Measurements from ENCODE around the gene TGIF2.
"Not testable (repeated sequence)": the region's sequence is repeated elsewhere in the genome, so short reads cannot be mapped to it uniquely, and the experiment has no call there.

TGIF2 gene

DNA sequence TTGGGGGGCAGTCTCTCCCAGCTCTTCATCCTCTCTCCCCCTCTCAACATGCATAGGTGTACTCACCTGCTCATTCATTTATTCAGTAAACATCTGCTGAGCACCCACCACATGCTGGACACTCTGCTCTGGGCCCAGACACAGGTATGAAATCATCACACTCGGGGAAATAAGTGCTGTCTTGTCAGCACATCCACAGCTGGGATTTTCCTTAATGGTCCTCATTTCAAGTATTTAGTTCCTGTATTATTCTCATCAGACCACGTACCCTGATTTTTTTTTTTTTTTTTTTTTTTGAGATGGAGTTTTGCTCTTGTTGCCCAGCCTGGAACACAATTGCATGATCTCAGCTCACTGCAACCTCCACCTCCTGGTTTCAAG is 51.5 kb downstream of the TGIF2 start:
- ATAC-seq (replicated peaks) (no peak), DNase-seq (no peak)
- Mint-ChIP-seq H3K27ac (peak overlapping the region; percentile 41 to 76), H3K4me1 (ENCODE audit: low read depth in 2 of 2) (peaks cover 39 to 55% of the 10 kb centered on the region in 2 donors), H3K9me3 (no peaks in the 10 kb centered on the region), H3K27me3 (no peaks in the 10 kb centered on the region), H3K36me3 (ENCODE audit: insufficient read depth) (peaks cover 76% of the 10 kb centered on the region), H3K4me3 (no peak overlapping the region)

- Mint-ChIP-seq H3K36me3 (ENCODE audit: insufficient read depth) (peaks cover 84% of the 10 kb centered on the region), H3K4me3 (peak overlapping the region in 1 of 2 donors; percentile 39), H3K27ac (peak overlapping the region; percentile 96 to 98), H3K4me1 (ENCODE audit: low read depth in 2 of 2) (peaks cover 50 to 61% of the 10 kb centered on the region in 2 donors), H3K9me3 (no peaks in the 10 kb centered on the region), H3K27me3 (no peaks in the 10 kb centered on the region)
- DNase-seq (peak; percentile 54 to 68 (median 64)), ATAC-seq (replicated peaks) (peak; percentile 83)
Measured at GRCh38 chr20:36628076-36628475, 54.7 kb downstream of the TGIF2 start.

- peak overlapping the region; percentile 77 to 83 for H3K4me3 Mint-ChIP-seq
- H3K36me3 Mint-ChIP-seq (ENCODE audit: insufficient read depth): peaks cover 84% of the 10 kb centered on the region
- no peaks in the 10 kb centered on the region for H3K27me3 Mint-ChIP-seq
- DNase-seq: peak; percentile 39 to 59 (median 43)
- H3K4me1 Mint-ChIP-seq (ENCODE audit: low read depth in 2 of 2): peaks cover 45 to 50% of the 10 kb centered on the region in 2 donors
- peak; percentile 75 for ATAC-seq (replicated peaks)
- H3K27ac Mint-ChIP-seq: peak overlapping the region; percentile 96 to 98
- H3K9me3 Mint-ChIP-seq: no peaks in the 10 kb centered on the region
Measured at GRCh38 chr20:36629719-36630681, 56.6 kb downstream of the TGIF2 start.

DNA sequence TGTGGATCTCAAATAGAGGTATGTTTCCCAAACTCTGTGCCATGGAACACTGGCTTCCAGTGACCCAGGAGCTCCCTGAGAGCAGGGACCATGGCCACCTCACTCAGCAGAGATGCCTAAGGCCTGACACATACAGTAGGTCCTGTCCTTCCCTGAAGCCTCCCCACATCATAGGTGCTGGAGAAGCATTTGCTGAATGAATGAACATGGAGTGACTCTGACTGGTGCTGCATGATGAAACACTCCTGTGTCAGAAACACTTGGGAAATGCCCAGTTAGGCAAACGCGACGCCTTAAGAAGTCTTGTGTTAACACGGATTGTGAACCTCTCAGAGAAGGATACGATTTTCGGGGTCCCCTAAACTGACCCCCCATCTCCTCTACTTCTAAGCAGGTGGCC is 58.2 kb downstream of the TGIF2 start:
- Mint-ChIP-seq H3K4me3 (no peak overlapping the region), H3K9me3 (no peaks in the 10 kb centered on the region), H3K27me3 (no peaks in the 10 kb centered on the region), H3K4me1 (ENCODE audit: low read depth in 2 of 2) (peaks cover 45 to 54% of the 10 kb centered on the region in 2 donors), H3K36me3 (ENCODE audit: insufficient read depth) (peaks cover 84% of the 10 kb centered on the region), H3K27ac (peak overlapping the region; percentile 96 to 98)
- DNase-seq (no peak), ATAC-seq (replicated peaks) (no peak)

DNA sequence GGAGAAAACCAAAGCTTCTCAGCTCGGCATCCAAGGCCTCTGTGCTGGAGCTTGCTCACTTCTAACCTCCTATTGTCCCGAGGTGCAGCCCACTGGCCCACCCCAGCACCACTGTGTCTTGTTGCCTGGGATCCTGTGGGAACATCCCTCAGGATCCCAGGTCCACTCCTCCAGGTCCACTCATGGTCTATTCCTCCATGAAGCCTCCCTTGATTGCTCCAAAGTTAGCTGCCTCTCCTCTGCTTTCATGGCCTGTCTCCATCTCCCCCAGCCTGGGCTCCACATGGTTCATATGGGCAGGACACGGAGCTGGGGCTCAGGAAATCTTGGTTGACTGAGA is 58.7 kb downstream of the TGIF2 start:
- Mint-ChIP-seq H3K27me3 (no peaks in the 10 kb centered on the region), H3K4me1 (ENCODE audit: low read depth in 2 of 2) (peaks cover 41 to 49% of the 10 kb centered on the region in 2 donors), H3K4me3 (peak overlapping the region in 1 of 2 donors; percentile 2), H3K9me3 (no peaks in the 10 kb centered on the region), H3K36me3 (ENCODE audit: insufficient read depth) (peaks cover 84% of the 10 kb centered on the region), H3K27ac (peak overlapping the region; percentile 96 to 98)
- DNase-seq (no peak), ATAC-seq (replicated peaks) (no peak)

- Mint-ChIP-seq H3K36me3 (ENCODE audit: insufficient read depth) (peaks cover 84% of the 10 kb centered on the region), H3K9me3 (no peaks in the 10 kb centered on the region), H3K4me3 (peak overlapping the region in 1 of 2 donors; percentile 2), H3K4me1 (ENCODE audit: low read depth in 2 of 2) (peaks cover 36 to 44% of the 10 kb centered on the region in 2 donors), H3K27ac (peak overlapping the region; percentile 96 to 98), H3K27me3 (no peaks in the 10 kb centered on the region)
- DNase-seq: no peak
- ATAC-seq (replicated peaks): no peak
Measured at GRCh38 chr20:36632487-36633284, 59.3 kb downstream of the TGIF2 start.

GRCh38 chr20:36633285-36633772 is 59.9 kb downstream of the TGIF2 start:
- Mint-ChIP-seq H3K4me3 (no peak overlapping the region), H3K27me3 (no peaks in the 10 kb centered on the region), H3K27ac (peak overlapping the region; percentile 96 to 98), H3K36me3 (ENCODE audit: insufficient read depth) (peaks cover 84% of the 10 kb centered on the region), H3K4me1 (ENCODE audit: low read depth in 2 of 2) (peaks cover 32 to 37% of the 10 kb centered on the region in 2 donors), H3K9me3 (no peaks in the 10 kb centered on the region)
- ATAC-seq (replicated peaks): no peak
- no peak for DNase-seq

- Mint-ChIP-seq H3K36me3 (ENCODE audit: insufficient read depth) (peaks cover 87% of the 10 kb centered on the region), H3K27ac (peak overlapping the region; percentile 11 to 96), H3K4me1 (ENCODE audit: low read depth in 2 of 2) (peaks cover 29 to 33% of the 10 kb centered on the region in 2 donors), H3K4me3 (no peak overlapping the region), H3K27me3 (no peaks in the 10 kb centered on the region), H3K9me3 (no peaks in the 10 kb centered on the region)
- DNase-seq (no peak), ATAC-seq (replicated peaks) (no peak)
Measured at GRCh38 chr20:36634342-36634741, 60.9 kb downstream of the TGIF2 start.

DNA sequence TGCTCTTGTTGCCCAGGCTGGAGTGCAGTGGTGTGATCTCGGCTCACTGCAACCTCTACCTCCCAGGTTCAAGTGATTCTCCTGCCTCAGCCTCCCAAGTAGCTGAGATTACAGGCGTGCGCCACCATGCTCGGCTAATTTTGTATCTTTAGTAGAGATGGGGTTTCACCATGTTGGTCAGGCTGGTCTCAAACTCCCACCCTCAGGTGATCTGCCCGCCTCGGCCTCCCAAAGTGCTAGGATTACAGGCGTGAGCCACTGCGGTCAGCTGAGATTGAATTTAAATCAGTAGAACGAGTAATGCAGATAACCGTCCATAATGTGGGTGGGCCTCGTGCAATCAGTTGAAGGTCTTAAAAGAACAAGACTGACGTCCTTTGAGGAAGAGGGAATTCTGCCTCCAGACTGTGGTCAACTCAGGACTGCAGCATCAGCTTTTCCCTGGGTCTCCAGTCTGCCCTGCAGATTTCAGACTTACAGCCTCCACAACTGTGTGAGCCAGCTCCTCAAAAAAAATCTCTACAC is 65.5 kb downstream of the TGIF2 start:
- not testable (repeated sequence) for ATAC-seq (replicated peaks); H3K27me3 Mint-ChIP-seq; H3K9me3 Mint-ChIP-seq; DNase-seq; H3K4me3 Mint-ChIP-seq
- Mint-ChIP-seq H3K36me3 (ENCODE audit: insufficient read depth) (peaks cover 91% of the 10 kb centered on the region), H3K4me1 (ENCODE audit: low read depth in 2 of 2) (peaks cover 28 to 29% of the 10 kb centered on the region in 2 donors), H3K27ac (peak overlapping the region in 1 of 2 donors; percentile 70)

- H3K4me1 Mint-ChIP-seq (ENCODE audit: low read depth in 2 of 2): peaks cover 45 to 46% of the 10 kb centered on the region in 2 donors
- H3K36me3 Mint-ChIP-seq (ENCODE audit: insufficient read depth): peaks cover 85% of the 10 kb centered on the region
- no peaks in the 10 kb centered on the region for H3K27me3 Mint-ChIP-seq
- DNase-seq (no peak), ATAC-seq (replicated peaks) (no peak)
- no peaks in the 10 kb centered on the region for H3K9me3 Mint-ChIP-seq
- H3K4me3 Mint-ChIP-seq: peak overlapping the region in 1 of 2 donors; percentile 96
- peak overlapping the region; percentile 79 to 98 for H3K27ac Mint-ChIP-seq
Measured at GRCh38 chr20:36641506-36641843, 68.1 kb downstream of the TGIF2 start.

DNA sequence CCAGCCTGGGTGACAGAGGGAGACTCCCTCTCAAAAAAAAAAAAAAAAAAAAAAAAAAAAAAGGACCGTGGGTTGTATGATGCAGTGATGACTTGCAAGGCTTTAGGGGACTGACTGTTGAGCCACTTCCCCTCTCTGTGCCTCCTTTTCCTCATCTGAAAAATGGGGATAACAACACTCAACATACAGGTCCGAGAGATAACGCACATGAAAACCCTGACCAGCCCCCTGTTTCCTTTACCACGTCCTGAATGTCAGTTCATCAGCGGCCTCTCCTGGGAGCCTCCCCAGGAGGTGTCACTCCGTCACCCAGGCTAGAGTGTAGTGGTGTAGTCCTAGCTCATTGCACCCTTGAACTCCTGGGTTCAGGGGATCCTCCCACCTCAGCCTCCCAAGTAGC is 68.7 kb downstream of the TGIF2 start:
- Mint-ChIP-seq H3K27ac (peak overlapping the region; percentile 79 to 98), H3K27me3 (no peaks in the 10 kb centered on the region), H3K4me1 (ENCODE audit: low read depth in 2 of 2) (peaks cover 48 to 50% of the 10 kb centered on the region in 2 donors), H3K36me3 (ENCODE audit: insufficient read depth) (peaks cover 78% of the 10 kb centered on the region), H3K9me3 (no peaks in the 10 kb centered on the region), H3K4me3 (peak overlapping the region; percentile 96 to 99)
- DNase-seq (no peak), ATAC-seq (replicated peaks) (no peak)

All from effector memory CD8-positive, alpha-beta T cell (primary cell).